Measurements from ENCODE around the gene NCOA6.
"Not testable (repeated sequence)": the region's sequence is repeated elsewhere in the genome, so short reads cannot be mapped to it uniquely, and the experiment has no call there.

The NCOA6 gene

DNA sequence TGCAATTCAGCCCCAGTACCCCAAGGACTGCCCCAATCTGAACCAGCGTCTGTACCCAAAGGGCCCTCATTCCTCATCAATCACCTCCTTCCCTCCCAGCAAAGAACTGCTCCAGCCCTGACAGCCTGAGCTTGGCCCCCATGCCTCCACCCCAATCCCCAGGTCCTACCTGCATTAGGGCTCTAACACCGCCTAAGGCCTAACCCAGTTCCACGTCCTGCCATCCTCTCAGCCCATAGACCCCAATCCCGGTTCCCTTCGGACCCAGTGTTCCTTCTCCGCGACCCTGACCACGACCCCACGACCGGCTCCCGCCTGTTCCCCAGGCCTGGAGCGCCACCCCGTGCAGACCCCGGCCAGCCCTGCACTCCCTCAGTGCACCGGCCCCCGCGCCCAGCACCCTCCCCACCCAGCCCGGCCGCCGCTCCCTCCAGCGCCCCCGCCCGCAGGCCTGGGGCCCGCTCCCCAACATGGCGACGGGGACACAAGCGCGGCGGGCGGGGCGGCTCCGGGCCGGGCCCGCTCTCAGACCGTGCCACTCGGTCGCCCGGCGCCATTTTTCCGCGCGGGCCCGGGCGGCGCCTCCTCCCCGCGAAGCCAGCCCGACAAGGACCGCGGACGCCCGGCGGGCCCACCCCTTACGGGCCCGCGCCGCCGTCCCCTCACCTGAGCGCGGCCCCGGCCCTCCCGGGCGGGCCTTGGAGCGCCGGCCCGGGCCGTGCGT lies 483 bp downstream of the NCOA6 start:
- DNase-seq: peak; percentile 55

- peak; percentile 62 for DNase-seq
These were observed 1.0 kb downstream of the NCOA6 start for GRCh38 chr20:34824452-34824805.

DNA sequence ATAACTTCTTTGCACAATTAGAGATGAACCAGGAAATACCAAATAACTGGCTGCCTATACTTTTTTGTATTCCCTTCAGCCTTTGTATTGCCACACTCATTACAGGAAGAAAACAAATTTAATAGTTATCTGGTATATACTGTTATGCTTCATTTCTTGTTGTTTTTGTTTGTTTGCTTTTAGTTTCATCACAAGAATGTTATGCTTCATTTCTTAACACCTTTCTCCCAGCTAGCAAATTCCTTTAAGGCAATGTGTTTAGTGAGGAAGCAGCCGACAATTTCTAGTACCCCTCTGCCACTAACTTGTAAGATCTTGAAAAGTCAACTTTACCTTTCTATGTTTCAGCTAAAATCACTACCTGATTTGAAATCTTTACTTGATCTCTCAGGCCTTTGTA lies 1.4 kb downstream of the NCOA6 start:
- DNase-seq: no peak

DNA sequence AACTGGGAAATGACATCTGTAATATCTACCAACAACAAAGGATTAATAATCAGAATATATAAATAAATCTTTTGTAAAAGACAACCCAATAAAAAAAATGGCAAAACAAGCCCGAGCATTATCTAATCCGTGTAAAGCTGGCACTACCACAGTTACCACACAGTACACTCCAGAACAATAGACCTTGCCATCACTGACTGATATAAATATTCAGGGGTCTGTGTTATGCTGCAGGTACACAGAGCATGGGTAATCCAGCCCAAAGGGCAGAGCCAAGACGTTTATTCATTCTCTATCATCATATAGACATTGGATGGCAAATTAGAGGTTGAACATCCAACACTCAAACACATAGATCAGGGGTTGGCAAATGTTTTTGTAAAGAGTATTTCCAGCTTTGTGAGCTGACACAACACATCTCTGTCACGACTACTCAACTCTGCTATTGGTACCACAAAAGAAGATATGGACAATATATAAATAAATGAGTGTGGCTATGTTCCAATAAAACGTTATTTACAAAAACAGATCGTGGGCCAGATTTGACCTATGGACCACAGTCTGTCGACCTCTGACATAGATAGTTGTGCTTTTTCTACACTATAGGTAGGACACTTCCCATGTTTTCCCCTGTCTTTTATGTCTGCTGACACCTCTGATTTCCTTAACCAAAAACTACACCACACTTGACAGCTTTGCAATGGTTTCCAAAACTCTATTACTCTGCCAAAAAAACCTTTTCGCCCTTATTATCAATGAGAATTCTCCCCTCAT lies 4.5 kb downstream of the NCOA6 start:
- no peak for DNase-seq

GRCh38 chr20:34817801-34818200 lies 7.7 kb downstream of the NCOA6 start:
- no peak for DNase-seq

- no peak for DNase-seq
These were observed 8.4 kb downstream of the NCOA6 start for GRCh38 chr20:34817072-34817471.

GRCh38 chr20:34815636-34816035 lies 9.8 kb downstream of the NCOA6 start:
- no peak for DNase-seq

- no peak for DNase-seq
These were observed 16.9 kb downstream of the NCOA6 start for GRCh38 chr20:34808583-34808982.

- DNase-seq: not testable (repeated sequence)
These were observed 17.4 kb downstream of the NCOA6 start for GRCh38 chr20:34807944-34808465.

DNA sequence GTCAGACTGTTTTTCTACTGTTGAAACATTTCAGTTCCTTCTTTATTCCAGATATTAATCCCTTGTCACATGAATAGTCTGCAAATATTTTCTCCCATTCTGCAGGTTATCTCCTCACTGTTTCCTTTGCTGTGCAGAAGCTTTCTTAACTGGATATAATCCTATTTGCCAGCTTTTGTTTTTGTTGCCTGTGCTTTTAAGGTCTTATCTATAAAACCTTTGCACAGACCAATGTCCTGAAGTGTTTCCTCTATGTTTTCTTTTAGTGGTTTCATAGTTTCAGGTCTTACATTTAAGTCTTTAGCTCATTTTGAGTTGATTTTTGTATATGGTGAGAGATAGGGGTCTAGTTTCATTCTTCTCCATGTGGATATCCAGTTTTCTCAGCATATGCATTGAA lies 19.2 kb downstream of the NCOA6 start:
- DNase-seq: no peak

DNA sequence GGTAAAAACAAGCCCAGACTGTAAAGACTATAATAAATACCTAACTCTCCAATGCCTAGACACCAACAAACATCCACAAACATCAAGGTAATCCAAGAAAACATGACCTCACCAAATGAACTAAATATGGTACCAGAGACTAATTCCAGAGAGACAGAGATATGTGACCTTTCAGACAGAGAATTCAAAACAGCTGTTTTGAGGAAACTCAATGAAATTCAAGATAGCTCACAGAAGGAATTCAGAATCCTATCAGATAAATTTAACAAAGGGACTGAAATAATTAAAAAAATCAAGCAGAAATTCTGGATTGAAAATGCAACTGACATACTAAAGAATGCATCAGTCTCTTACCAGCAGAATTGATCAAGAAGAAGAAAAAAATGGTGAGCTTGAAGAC lies 26.6 kb downstream of the NCOA6 start:
- no peak for DNase-seq

DNA sequence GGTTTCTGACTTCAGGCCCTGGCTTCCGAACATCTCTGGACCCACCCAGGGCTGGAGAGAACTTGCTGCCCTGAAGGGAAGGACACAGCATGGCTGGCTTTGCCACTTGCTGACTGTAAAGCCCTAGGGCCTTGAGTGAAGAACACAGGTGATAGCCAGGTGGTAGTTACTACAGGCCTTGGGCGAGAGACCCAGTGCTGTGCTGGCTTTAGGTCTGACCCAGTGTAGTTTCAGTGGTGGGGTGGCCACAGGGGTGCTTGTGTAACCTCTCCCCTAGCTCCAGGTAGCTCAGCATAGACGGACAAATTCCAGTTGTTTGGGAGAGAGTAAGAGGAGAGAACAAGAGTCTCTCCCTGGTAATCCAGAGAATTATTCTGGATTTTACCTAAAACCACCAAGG lies 27.1 kb downstream of the NCOA6 start:
- DNase-seq: no peak

DNA sequence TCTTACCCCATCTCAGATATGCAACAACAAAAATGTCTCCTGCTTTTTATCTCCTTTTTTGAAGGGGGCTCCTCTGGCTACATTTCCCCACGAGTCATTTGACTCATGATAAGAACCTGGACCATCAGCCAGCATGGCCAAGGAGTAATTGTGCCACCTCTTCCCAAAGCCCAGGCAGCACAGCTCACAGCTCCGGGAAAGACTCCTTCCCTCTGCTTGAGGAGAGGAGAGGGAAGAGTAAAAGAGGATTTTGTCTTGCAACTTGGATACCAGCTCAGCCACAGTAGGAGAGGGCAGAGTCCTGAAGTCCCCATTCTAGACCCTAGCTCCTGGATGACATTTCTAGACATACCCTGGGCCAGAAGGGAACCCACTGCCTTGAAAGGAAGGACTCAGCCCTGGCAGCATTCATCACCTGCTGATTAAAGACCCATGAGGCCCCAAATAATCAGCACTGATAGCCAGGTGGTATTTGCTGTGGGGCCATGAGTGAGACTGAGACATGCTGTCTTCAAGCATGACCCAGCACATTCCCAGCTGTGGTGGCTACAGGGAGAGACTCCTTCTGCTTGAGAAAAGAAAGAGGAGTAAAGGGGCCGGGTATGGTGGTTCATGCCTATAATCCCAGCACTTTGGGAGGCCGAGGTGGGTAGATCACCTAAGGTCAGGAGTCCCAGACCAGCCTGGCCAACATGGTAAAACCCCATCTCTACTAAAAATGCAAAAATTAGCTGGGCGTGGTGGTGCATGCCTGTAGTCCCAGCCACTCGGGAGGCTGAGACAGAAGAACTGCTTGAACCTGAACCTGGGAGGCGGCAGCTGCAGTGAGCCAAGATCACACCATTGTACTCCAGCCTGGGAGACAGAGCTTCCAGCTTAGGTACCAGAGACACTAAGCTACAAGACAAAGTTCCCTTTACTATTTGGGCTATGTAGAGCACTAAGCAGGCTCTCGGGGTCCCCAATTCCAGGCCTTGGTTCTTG lies 28.1 kb downstream of the NCOA6 start:
- DNase-seq: no peak

DNA sequence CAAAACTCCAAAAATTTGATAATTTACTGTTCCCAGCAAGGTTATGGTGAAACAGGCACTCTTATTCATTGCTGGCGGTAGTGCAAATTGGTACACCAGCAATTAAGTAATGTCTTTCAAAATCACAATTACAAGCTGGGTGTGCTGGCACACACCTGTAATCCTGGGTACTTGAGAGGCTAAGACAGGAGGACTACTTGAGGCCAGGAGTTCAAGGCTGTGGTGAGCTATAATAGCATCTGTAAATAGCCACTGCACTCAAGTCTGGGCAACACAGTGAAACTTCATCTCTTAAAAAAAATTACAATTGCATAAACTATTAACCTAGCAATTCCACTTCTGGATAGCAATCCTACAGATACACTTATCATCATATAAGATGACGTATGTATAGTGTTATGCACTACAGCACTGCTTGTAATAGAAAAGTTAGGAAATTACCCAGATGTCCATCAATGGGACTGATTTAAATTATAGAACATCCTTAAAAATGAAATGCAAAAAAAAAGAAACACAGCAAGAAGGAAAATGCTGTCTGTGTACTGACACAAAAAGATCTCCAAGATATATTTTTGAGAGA lies 31.4 kb downstream of the NCOA6 start:
- DNase-seq: no peak

- no peak for DNase-seq
These were observed 32.6 kb downstream of the NCOA6 start for GRCh38 chr20:34792687-34793363.

- DNase-seq: peak; percentile 74
These were observed 34.0 kb downstream of the NCOA6 start for GRCh38 chr20:34791289-34792020.

GRCh38 chr20:34781220-34781619 lies 44.2 kb downstream of the NCOA6 start:
- DNase-seq: no peak

DNA sequence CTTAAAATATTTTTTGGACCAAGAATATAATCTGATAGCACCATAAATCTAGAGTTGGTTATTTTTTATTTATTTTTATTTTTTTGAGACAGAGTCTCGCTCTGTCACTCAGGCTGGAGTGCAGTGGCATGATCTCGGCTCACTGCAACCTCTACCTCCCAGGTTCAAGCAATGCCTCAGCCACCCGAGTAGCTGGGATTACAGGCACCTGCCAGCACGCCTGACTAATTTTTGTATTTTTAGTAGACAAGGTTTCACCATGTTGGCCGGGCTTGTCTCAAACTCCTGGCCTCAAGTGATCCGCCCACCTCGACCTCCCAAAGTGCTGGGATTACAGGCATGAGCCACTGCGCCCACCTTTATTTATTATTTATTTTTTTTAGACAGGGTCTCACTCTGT lies 45.2 kb downstream of the NCOA6 start:
- not testable (repeated sequence) for DNase-seq

- DNase-seq: no peak
These were observed 49.3 kb downstream of the NCOA6 start for GRCh38 chr20:34776177-34776576.

GRCh38 chr20:34774886-34775285 lies 50.6 kb downstream of the NCOA6 start:
- DNase-seq: no peak

DNA sequence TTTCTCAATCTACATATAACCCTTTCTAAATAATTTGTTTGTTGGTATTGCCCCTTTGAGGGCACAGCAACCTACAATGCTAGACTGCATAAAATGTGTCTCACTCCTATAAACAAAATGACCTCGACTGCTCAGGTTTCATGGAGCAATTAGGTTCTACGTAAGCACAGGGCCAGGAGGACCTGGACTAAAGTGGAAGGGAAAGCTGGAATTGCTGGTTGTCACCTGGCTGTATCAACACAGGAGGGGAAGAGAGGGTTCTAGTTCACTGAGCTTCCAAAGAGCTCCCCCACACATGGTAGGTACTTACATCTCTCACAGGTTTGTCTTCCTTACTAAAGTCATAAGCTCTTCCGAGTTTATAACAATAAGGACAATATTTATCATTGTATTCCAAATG lies 51.0 kb downstream of the NCOA6 start:
- DNase-seq: no peak
